Mammary epithelial cell (primary cell): ENCODE measurements around the gene RUFY4.

Source experiments
- CTCF ChIP-seq, 2 donors: IDR thresholded peaks in 1 of 2; conservative IDR thresholded peaks in 1 of 2; 2 replicates each; pipeline ENCODE4 v1.5.1; 2011 to 2012; ENCODE audit warnings: inconsistent platforms in 2 of 2, low read length in 2 of 2, mild to moderate bottlenecking in 2 of 2, control low read depth in 1 of 2, low read depth in 1 of 2; ENCODE audit not compliant: insufficient read depth in 1 of 2; ENCODE audit errors: extremely low read depth in 1 of 2
- EZH2 ChIP-seq: IDR thresholded peaks from 2 replicates; pipeline ENCODE4 v1.6.1; 2012; ENCODE audit warnings: low read length, inconsistent platforms, borderline replicate concordance

DNA sequence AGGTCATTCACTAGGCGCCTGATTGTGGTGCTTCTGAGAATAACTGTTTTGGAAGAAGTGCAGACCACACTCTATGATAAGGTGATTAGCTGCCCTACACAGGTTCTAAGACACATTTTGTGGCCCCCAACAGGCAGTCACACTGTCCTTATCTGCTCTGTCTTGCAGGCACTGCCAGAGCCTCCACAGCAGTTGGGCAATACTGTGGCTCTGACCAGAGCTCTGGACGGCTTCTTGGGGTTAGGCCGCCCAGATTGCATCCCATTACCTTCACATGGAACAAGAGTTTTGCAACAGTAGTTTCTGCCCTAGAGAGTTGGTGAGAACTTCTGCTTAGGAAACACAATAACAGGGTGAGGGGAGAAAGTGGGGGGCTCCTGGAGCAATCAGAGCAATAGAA lies 22.7 kb downstream of the RUFY4 start:
- TF ChIP-seq CTCF (conservative IDR thresholded peaks at IDR 0.05 in 1 of 2, IDR thresholded peaks at IDR 0.05 in 1 of 2; ENCODE audit: extremely low read depth in 1 of 2, insufficient read depth in 1 of 2, low read depth in 1 of 2, low read length in 2 of 2) = no peak
- no peak for TF ChIP-seq EZH2
